KOPT-K1 (cell line): Measurements from ENCODE around the gene CRAT.
A peak's percentile ranks its signal among the peaks of the same experiment; 100 is the strongest.
"Not testable (repeated sequence)": the region's sequence is repeated elsewhere in the genome, so short reads cannot be mapped to it uniquely, and the experiment has no call there.

Source experiments
- H3K27ac ChIP-seq: fragments of 200-600 bp; sonication (generic); 2 replicates; pipeline ENCODE4 v1.5.1; 2016; ENCODE audit warnings: antibody characterized with exemption, mild to moderate bottlenecking, low read depth, low read length; ENCODE audit not compliant: poor library complexity, severe bottlenecking
- H3K36me3 ChIP-seq: fragments of 200-600 bp; sonication (generic); 2 replicates; pipeline ENCODE4 v1.5.1; 2017; ENCODE audit warnings: antibody characterized with exemption, mild to moderate bottlenecking, low read length, moderate library complexity; ENCODE audit not compliant: insufficient read depth
- H3K9me3 ChIP-seq: fragments of 200-600 bp; sonication (generic); 2 replicates; pipeline ENCODE4 v1.5.1; 2017; ENCODE audit warnings: antibody characterized with exemption, low read length, mild to moderate bottlenecking; ENCODE audit not compliant: insufficient read depth, poor library complexity, severe bottlenecking

CRAT gene

GRCh38 chr9:129128689-129129088, 18.1 kb upstream of the CRAT start:
- Histone ChIP-seq H3K27ac (no peak overlapping the region), H3K36me3 (peaks cover 81% of the 10 kb centered on the region), H3K9me3 (no peaks in the 10 kb centered on the region)

- H3K36me3 ChIP-seq: peaks cover 81% of the 10 kb centered on the region
- no peaks in the 10 kb centered on the region for H3K9me3 ChIP-seq
- H3K27ac ChIP-seq: no peak overlapping the region
These were observed 16.4 kb upstream of the CRAT start for GRCh38 chr9:129126749-129127618.

- Histone ChIP-seq H3K9me3 (no peaks in the 10 kb centered on the region), H3K27ac (no peak overlapping the region), H3K36me3 (peaks cover 85% of the 10 kb centered on the region)
These were observed 14.9 kb upstream of the CRAT start for GRCh38 chr9:129125478-129125877.

GRCh38 chr9:129124506-129125069, 14.0 kb upstream of the CRAT start:
- Histone ChIP-seq H3K9me3 (no peaks in the 10 kb centered on the region), H3K36me3 (peaks cover 77% of the 10 kb centered on the region; the same call in 1 of the 2 replicates), H3K27ac (no peak overlapping the region)

- H3K36me3 ChIP-seq: peaks cover 67% of the 10 kb centered on the region
- H3K9me3 ChIP-seq, H3K27ac ChIP-seq: not testable (repeated sequence)
These were observed 12.4 kb upstream of the CRAT start for GRCh38 chr9:129122976-129123375.

GRCh38 chr9:129122133-129122532, 11.5 kb upstream of the CRAT start:
- H3K9me3 ChIP-seq: no peaks in the 10 kb centered on the region
- no peak overlapping the region for H3K27ac ChIP-seq
- peaks cover 59% of the 10 kb centered on the region for H3K36me3 ChIP-seq

GRCh38 chr9:129121483-129121882, 10.9 kb upstream of the CRAT start:
- Histone ChIP-seq H3K27ac (no peak overlapping the region), H3K36me3 (peaks cover 54% of the 10 kb centered on the region), H3K9me3 (no peaks in the 10 kb centered on the region)

GRCh38 chr9:129118799-129119198, 8.2 kb upstream of the CRAT start:
- peaks cover 31% of the 10 kb centered on the region for H3K36me3 ChIP-seq
- H3K27ac ChIP-seq: no peak overlapping the region
- H3K9me3 ChIP-seq: no peaks in the 10 kb centered on the region

GRCh38 chr9:129113645-129114304, 3.2 kb upstream of the CRAT start:
- Histone ChIP-seq H3K36me3 (no peaks in the 10 kb centered on the region; the same call in 1 of the 2 replicates), H3K27ac (no peak overlapping the region)

GRCh38 chr9:129112526-129112925, 1.9 kb upstream of the CRAT start:
- not testable (repeated sequence) for H3K36me3 ChIP-seq
- H3K27ac ChIP-seq: peak overlapping the region; percentile 82

More at GRCh38 chr9:129113645-129114304, 3.2 kb upstream of the CRAT start:
- H3K9me3 ChIP-seq: no peaks in the 10 kb centered on the region

GRCh38 chr9:129111528-129112151, 1.0 kb upstream of the CRAT start:
- Histone ChIP-seq H3K9me3 (no peaks in the 10 kb centered on the region), H3K27ac (peak overlapping the region; percentile 82)

More at GRCh38 chr9:129112526-129112925, 1.9 kb upstream of the CRAT start:
- H3K9me3 ChIP-seq: not testable (repeated sequence)

GRCh38 chr9:129109952-129110739, 447 bp downstream of the CRAT start:
- Histone ChIP-seq H3K27ac (peak overlapping the region; percentile 7), H3K9me3 (no peaks in the 10 kb centered on the region), H3K36me3 (no peaks in the 10 kb centered on the region)

More at GRCh38 chr9:129111528-129112151, 1.0 kb upstream of the CRAT start:
- no peaks in the 10 kb centered on the region for H3K36me3 ChIP-seq

- H3K9me3 ChIP-seq: no peaks in the 10 kb centered on the region
- H3K27ac ChIP-seq: no peak overlapping the region
- H3K36me3 ChIP-seq: no peaks in the 10 kb centered on the region
These were observed 1.1 kb downstream of the CRAT start for GRCh38 chr9:129109537-129109903.

- Histone ChIP-seq H3K36me3 (no peaks in the 10 kb centered on the region), H3K27ac (no peak overlapping the region), H3K9me3 (no peaks in the 10 kb centered on the region)
These were observed 1.6 kb downstream of the CRAT start for GRCh38 chr9:129108805-129109536.
